NCI-H2196 treated with DMSO at 0.1 percent for 48 hours (cell line): ENCODE results near the gene RDH12.
"Not testable (repeated sequence)": the region's sequence is repeated elsewhere in the genome, so short reads cannot be mapped to it uniquely, and the experiment has no call there.

Source experiments
- DNase-seq: peaks from one replicate; lab custom pipeline; 2025; ENCODE audit not compliant: unreplicated experiment; lab: John Stamatoyannopoulos, UW

The RDH12 gene

GRCh38 chr14:67704484-67705089, 2.9 kb downstream of the RDH12 start:
- DNase-seq = peak; percentile 45

- DNase-seq = no peak
These were observed 3.5 kb downstream of the RDH12 start for GRCh38 chr14:67705211-67705610.

GRCh38 chr14:67709346-67709745, 7.7 kb downstream of the RDH12 start:
- DNase-seq = not testable (repeated sequence)

GRCh38 chr14:67709796-67710195, 8.1 kb downstream of the RDH12 start:
- DNase-seq = not testable (repeated sequence)

GRCh38 chr14:67710209-67710608, 8.5 kb downstream of the RDH12 start:
- no peak for DNase-seq

- no peak for DNase-seq
These were observed 15.4 kb downstream of the RDH12 start for GRCh38 chr14:67717048-67717447.

GRCh38 chr14:67718265-67718664, 16.6 kb downstream of the RDH12 start:
- DNase-seq = no peak

GRCh38 chr14:67719385-67719784, 17.7 kb downstream of the RDH12 start:
- DNase-seq = not testable (repeated sequence)

GRCh38 chr14:67719866-67720265, 18.2 kb downstream of the RDH12 start:
- no peak for DNase-seq

- no peak for DNase-seq
These were observed 20.2 kb downstream of the RDH12 start for GRCh38 chr14:67721875-67722274.

- DNase-seq = no peak
These were observed 20.6 kb downstream of the RDH12 start for GRCh38 chr14:67722293-67722692.

- DNase-seq = no peak
These were observed 23.5 kb downstream of the RDH12 start for GRCh38 chr14:67725171-67725570.

- DNase-seq = no peak
These were observed 25.7 kb downstream of the RDH12 start for GRCh38 chr14:67727361-67727760.

- no peak for DNase-seq
These were observed 26.6 kb downstream of the RDH12 start for GRCh38 chr14:67728258-67728657.

GRCh38 chr14:67729072-67729885, 27.6 kb downstream of the RDH12 start:
- no peak for DNase-seq

GRCh38 chr14:67733616-67734015, 31.9 kb downstream of the RDH12 start:
- no peak for DNase-seq

GRCh38 chr14:67734675-67735074, 33.0 kb downstream of the RDH12 start:
- DNase-seq = no peak

GRCh38 chr14:67735336-67736147, 33.9 kb downstream of the RDH12 start:
- DNase-seq = no peak

GRCh38 chr14:67736771-67737170, 35.1 kb downstream of the RDH12 start:
- DNase-seq = no peak

- no peak for DNase-seq
These were observed 37.2 kb downstream of the RDH12 start for GRCh38 chr14:67738740-67739504.

GRCh38 chr14:67744046-67744445, 42.4 kb downstream of the RDH12 start:
- no peak for DNase-seq
